Activated T-helper 17 cell treated with anti-CD3 and anti-CD28 coated beads, Interleukin-2, amount 50 U/mL, for 72 hours (primary cell): ENCODE results near the gene BCL6B. TPM values are rescaled to one million over a fixed set of nuclear protein-coding genes. Genes with fewer than 3 reads are reported as not detected.
"Not testable (repeated sequence)": the region's sequence is repeated elsewhere in the genome, so short reads cannot be mapped to it uniquely, and the experiment has no call there.

Experiments
- ATAC-seq: fragments of 150-1000 bp; cut with Tn5 transposase; replicated peaks from 2 replicates; pipeline ENCODE4 v1.10.0; 2021; ENCODE audit warnings: mild to moderate bottlenecking, moderate library complexity
- H3K27ac Mint-ChIP-seq: one replicate; pipeline ENCODE4 v1.8.0; 2022; ENCODE audit warnings: mixed read lengths
- H3K27me3 Mint-ChIP-seq: one replicate; pipeline ENCODE4 v1.8.0; 2022; ENCODE audit warnings: mixed read lengths
- H3K36me3 Mint-ChIP-seq: one replicate; pipeline ENCODE4 v1.8.0; 2022; ENCODE audit warnings: low read depth, mild to moderate bottlenecking, mixed read lengths
- H3K4me1 Mint-ChIP-seq: one replicate; pipeline ENCODE4 v1.8.0; 2022; ENCODE audit warnings: mixed read lengths
- H3K4me3 Mint-ChIP-seq: one replicate; pipeline ENCODE4 v1.8.0; 2022; ENCODE audit warnings: mild to moderate bottlenecking, mixed read lengths
- H3K9me3 Mint-ChIP-seq: one replicate; pipeline ENCODE4 v1.8.0; 2022; ENCODE audit warnings: mixed read lengths
- total RNA-seq, 2 donors: library from RNA; stranded (reverse); gene quantifications; one replicate each; pipeline ENCODE4 v1.2.3, GENCODE V29; 2022

Gene BCL6B
- total RNA-seq = 1 to 10 TPM in 1 of 2 donors, under 1 TPM in 1; 0.50 to 2.3 TPM

GRCh38 chr17:7022781-7023571 lies at the start of gene BCL6B:
BCL6B (plus strand) TSS chr17:7023050; CDS start chr17:7023672, 622 bp downstream.
- peaks cover 15% of the 10 kb centered on the region for H3K4me1 Mint-ChIP-seq
- H3K27ac Mint-ChIP-seq = peak within 1 kb of the TSS; percentile 90
- H3K9me3 Mint-ChIP-seq = no peaks in the 10 kb centered on the region
- no peak for ATAC-seq
- H3K27me3 Mint-ChIP-seq = no peaks in the 10 kb centered on the region
- peaks cover under 1% of the 10 kb centered on the region for H3K36me3 Mint-ChIP-seq
- H3K4me3 Mint-ChIP-seq = peak within 1 kb of the TSS; percentile 87

DNA sequence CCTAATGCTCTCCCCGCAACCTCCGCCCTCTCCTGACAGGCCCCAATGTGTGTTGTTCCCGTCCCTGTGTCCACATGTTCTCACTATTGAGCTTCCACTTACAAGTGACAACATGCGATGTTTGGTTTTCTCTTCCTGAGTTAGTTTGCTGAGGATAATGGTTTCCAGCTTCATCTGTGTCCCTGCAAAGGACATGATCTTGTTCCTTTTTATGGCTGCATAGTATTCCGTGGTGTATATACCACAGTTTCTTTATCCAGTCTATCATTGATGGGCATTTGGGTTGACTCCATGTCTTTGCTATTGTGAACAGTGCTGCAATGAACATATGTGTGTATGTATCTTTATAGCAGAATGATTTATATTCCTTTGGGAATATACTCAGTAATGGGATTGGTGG lies 43.4 kb upstream of the BCL6B start:
- H3K27ac Mint-ChIP-seq, H3K36me3 Mint-ChIP-seq, ATAC-seq, H3K4me3 Mint-ChIP-seq, H3K27me3 Mint-ChIP-seq, H3K4me1 Mint-ChIP-seq, H3K9me3 Mint-ChIP-seq: not testable (repeated sequence)

- H3K9me3 Mint-ChIP-seq = no peaks in the 10 kb centered on the region
- H3K4me1 Mint-ChIP-seq = peaks cover 4% of the 10 kb centered on the region
- H3K27me3 Mint-ChIP-seq = no peaks in the 10 kb centered on the region
- no peak overlapping the region for H3K27ac Mint-ChIP-seq
- H3K36me3 Mint-ChIP-seq = no peaks in the 10 kb centered on the region
- no peak for ATAC-seq
- H3K4me3 Mint-ChIP-seq = no peak overlapping the region
Measured at GRCh38 chr17:6981426-6981825, 41.4 kb upstream of the BCL6B start.

- Mint-ChIP-seq H3K4me3 (no peak overlapping the region), H3K27me3 (no peaks in the 10 kb centered on the region), H3K9me3 (no peaks in the 10 kb centered on the region), H3K36me3 (no peaks in the 10 kb centered on the region), H3K27ac (peak overlapping the region; percentile 20), H3K4me1 (peaks cover 4% of the 10 kb centered on the region)
- ATAC-seq = no peak
Measured at GRCh38 chr17:6985266-6985665, 37.6 kb upstream of the BCL6B start.

- no peaks in the 10 kb centered on the region for H3K9me3 Mint-ChIP-seq
- no peak for ATAC-seq
- no peak overlapping the region for H3K27ac Mint-ChIP-seq
- no peak overlapping the region for H3K4me3 Mint-ChIP-seq
- peaks cover 4% of the 10 kb centered on the region for H3K4me1 Mint-ChIP-seq
- H3K27me3 Mint-ChIP-seq = no peaks in the 10 kb centered on the region
- no peaks in the 10 kb centered on the region for H3K36me3 Mint-ChIP-seq
Measured at GRCh38 chr17:6986676-6987075, 36.2 kb upstream of the BCL6B start.

DNA sequence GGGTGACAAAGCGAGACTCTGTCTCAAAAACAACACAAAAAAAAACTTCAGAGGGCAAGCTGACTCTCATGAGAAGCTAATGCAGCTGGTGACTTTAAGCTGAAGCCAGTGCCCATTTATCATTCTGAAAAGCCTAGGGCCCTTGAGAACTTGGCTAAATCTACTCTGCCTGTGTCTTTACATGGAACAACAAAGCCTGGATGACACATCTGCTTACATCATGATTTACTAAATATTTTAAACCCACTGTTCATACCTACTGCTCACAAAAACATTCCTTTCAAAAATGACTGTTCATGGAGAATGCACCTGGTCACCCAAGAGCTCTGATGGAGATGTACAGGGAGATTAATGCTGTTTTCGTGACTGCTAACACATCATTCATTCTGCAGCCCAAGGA lies 33.1 kb upstream of the BCL6B start:
- ATAC-seq = no peak
- Mint-ChIP-seq H3K27me3 (no peaks in the 10 kb centered on the region), H3K9me3 (no peaks in the 10 kb centered on the region), H3K36me3 (peaks cover 5% of the 10 kb centered on the region), H3K4me3 (no peak overlapping the region), H3K4me1 (peaks cover 3% of the 10 kb centered on the region), H3K27ac (no peak overlapping the region)

GRCh38 chr17:6993613-6994056 lies 29.2 kb upstream of the BCL6B start:
- not testable (repeated sequence) for H3K4me3 Mint-ChIP-seq, ATAC-seq, H3K27ac Mint-ChIP-seq, H3K9me3 Mint-ChIP-seq, H3K4me1 Mint-ChIP-seq, H3K27me3 Mint-ChIP-seq
- peaks cover 26% of the 10 kb centered on the region for H3K36me3 Mint-ChIP-seq

- H3K27me3 Mint-ChIP-seq = no peaks in the 10 kb centered on the region
- peaks cover 5% of the 10 kb centered on the region for H3K4me1 Mint-ChIP-seq
- H3K9me3 Mint-ChIP-seq = no peaks in the 10 kb centered on the region
- peaks cover 31% of the 10 kb centered on the region for H3K36me3 Mint-ChIP-seq
- no peak overlapping the region for H3K27ac Mint-ChIP-seq
- H3K4me3 Mint-ChIP-seq = no peak overlapping the region
- no peak for ATAC-seq
Measured at GRCh38 chr17:6994118-6994598, 28.7 kb upstream of the BCL6B start.

DNA sequence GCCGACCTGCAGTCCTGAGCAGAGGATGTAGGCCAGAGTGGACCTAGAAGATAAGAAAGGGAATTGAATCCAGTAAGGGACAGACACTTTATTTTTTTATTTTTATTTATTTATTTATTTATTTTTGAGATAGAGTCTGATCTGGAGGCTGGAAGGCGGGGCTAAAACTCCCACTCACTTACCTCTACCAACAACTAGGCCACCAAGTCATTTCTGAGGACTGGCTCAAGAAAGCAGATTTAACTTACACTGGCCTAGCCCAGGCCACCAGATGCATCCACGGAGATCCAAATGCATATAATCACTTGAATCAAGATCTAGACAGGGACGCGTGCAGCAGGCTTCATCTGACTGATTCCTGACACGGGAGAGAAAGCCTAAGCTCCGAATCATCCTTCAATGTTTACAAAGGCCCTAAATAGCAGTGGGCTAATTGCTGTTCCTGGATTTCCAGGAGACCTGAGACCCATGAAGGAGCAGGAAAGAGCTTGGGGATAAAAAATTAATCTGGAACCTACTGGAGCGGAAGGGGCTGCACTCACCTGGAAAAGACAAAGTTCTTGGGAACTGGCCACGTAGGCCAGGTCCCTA lies 28.1 kb upstream of the BCL6B start:
- H3K27me3 Mint-ChIP-seq = no peaks in the 10 kb centered on the region
- no peak overlapping the region for H3K27ac Mint-ChIP-seq
- peaks cover 10% of the 10 kb centered on the region for H3K4me1 Mint-ChIP-seq
- no peak overlapping the region for H3K4me3 Mint-ChIP-seq
- ATAC-seq = no peak
- peaks cover 37% of the 10 kb centered on the region for H3K36me3 Mint-ChIP-seq
- no peaks in the 10 kb centered on the region for H3K9me3 Mint-ChIP-seq

GRCh38 chr17:6995500-6996255 lies 27.2 kb upstream of the BCL6B start, which contains the start of gene ALOX12:
ALOX12 (plus strand) TSS chr17:6996049; CDS start chr17:6996118, 69 bp downstream.
- H3K4me3 Mint-ChIP-seq = no peak within 1 kb of the TSS
- no peak for ATAC-seq
- peaks cover 46% of the 10 kb centered on the region for H3K36me3 Mint-ChIP-seq
- H3K9me3 Mint-ChIP-seq = no peaks in the 10 kb centered on the region
- H3K27me3 Mint-ChIP-seq = no peaks in the 10 kb centered on the region
- H3K27ac Mint-ChIP-seq = no peak within 1 kb of the TSS
- H3K4me1 Mint-ChIP-seq = peaks cover 10% of the 10 kb centered on the region

GRCh38 chr17:6996256-6997011 lies 26.4 kb upstream of the BCL6B start:
- Mint-ChIP-seq H3K9me3 (no peaks in the 10 kb centered on the region), H3K27ac (no peak overlapping the region), H3K36me3 (peaks cover 54% of the 10 kb centered on the region), H3K4me3 (no peak overlapping the region), H3K27me3 (no peaks in the 10 kb centered on the region), H3K4me1 (peaks cover 10% of the 10 kb centered on the region)
- ATAC-seq = no peak

DNA sequence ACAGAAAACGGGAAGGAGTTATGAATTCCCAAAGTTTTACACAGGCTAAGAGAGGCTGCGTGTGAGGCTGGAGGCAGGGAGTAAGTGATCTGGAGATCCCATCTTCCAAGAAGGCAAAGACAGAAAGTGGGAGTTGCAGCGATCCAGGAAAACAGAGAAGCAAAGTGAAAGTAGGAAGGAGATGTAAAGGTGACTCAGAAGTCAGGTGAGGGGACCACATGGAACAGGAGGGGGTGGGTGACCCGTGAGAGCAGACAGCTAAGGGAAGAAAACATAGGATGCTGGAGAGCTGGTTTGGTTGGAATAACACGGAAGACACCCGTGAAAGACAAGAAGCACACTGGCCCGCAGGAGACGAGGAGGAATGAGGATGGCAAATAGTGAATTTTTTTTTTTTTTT lies 25.7 kb upstream of the BCL6B start:
- H3K4me1 Mint-ChIP-seq = peaks cover 10% of the 10 kb centered on the region

DNA sequence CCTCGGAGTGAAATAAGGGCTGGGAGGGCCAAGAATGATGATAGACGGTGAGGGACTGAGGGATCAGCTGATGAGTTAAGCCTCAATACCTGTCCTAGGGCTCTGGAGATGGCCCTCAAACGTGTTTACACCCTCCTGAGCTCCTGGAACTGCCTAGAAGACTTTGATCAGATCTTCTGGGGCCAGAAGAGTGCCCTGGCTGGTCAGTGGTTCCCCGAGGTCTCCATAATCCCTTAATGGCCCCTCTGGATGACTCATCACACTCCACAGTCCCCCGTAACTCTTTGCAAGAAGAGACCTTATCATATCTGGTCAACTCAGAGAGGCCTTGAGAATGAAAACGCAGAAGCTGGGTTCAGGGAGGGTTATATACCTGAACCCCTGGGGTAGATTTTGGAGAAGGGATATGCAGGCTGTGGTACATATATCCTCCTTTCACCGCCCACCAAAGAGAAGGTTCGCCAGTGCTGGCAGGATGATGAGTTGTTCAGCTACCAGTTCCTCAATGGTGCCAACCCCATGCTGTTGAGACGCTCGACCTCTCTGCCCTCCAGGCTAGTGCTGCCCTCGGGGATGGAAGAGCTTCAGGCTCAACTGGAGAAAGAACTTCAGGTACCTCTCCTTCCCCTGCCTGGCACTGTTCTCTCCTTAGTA lies 23.9 kb upstream of the BCL6B start:
- Mint-ChIP-seq H3K4me1 (peaks cover 10% of the 10 kb centered on the region), H3K4me3 (no peak overlapping the region), H3K27ac (peak overlapping the region; percentile 59), H3K36me3 (peaks cover 72% of the 10 kb centered on the region), H3K9me3 (no peaks in the 10 kb centered on the region), H3K27me3 (no peaks in the 10 kb centered on the region)
- ATAC-seq = no peak

More for the DNA sequence above, 25.7 kb upstream of the BCL6B start:
- Mint-ChIP-seq H3K4me3 (no peak overlapping the region), H3K36me3 (peaks cover 61% of the 10 kb centered on the region), H3K9me3 (no peaks in the 10 kb centered on the region), H3K27me3 (no peaks in the 10 kb centered on the region), H3K27ac (no peak overlapping the region)
- no peak for ATAC-seq
